Left ventricle myocardium inferior (tissue), 1 donor: Measurements from ENCODE around the gene ARMH4. TPM values are rescaled to one million over a fixed set of nuclear protein-coding genes. Genes with fewer than 3 reads are reported as not detected.

Experiments used
- DNase-seq: peaks from one replicate; pipeline ENCODE4 v3.0.0-alpha.2; 2020
- H3K27ac ChIP-seq: fragments of 200-600 bp; replicated peaks from 2 replicates; pipeline ENCODE4 v1.8.0; 2021
- H3K27me3 ChIP-seq: fragments of 200-600 bp; 2 replicates; pipeline ENCODE4 v1.8.0; 2021; ENCODE audit warnings: low read depth
- H3K36me3 ChIP-seq: fragments of 200-600 bp; 2 replicates; pipeline ENCODE4 v1.8.0; 2021
- H3K4me1 ChIP-seq: fragments of 200-600 bp; 2 replicates; pipeline ENCODE4 v1.8.0; 2021
- H3K4me3 ChIP-seq: fragments of 200-600 bp; 2 replicates; pipeline ENCODE4 v1.8.0; 2021; ENCODE audit warnings: mild to moderate bottlenecking, moderate library complexity
- H3K9me3 ChIP-seq: fragments of 200-600 bp; replicated peaks from 2 replicates; pipeline ENCODE4 v1.8.0; 2021
- CTCF ChIP-seq: fragments of 200-600 bp; IDR thresholded peaks from 2 replicates; pipeline ENCODE4 v1.8.0; 2021; ENCODE audit warnings: antibody characterized with exemption, mild to moderate bottlenecking, borderline replicate concordance
- intact Hi-C: fragments of 100-400 bp; cut with micrococcal nuclease; formaldehyde crosslinking; loops from one replicate; pipeline ENCODE4 v1.11.0; 2022
- total RNA-seq: library from RNA; stranded (reverse); fragmentation: NEBNext Ultra II Directional; extraction: Animal tissue kit (Norgen Biotek cat#: 25700); gene quantifications from one replicate; pipeline ENCODE4 v1.2.1, GENCODE V29; 2021
- donor health status: DM: no; HTN: yes; CAD: no; lungs with severe emphysema.

Gene ARMH4
- total RNA-seq, 1 donor from 2014 or later: 7.3 TPM

GRCh38 chr14:58002618-58003017 lies 149.4 kb downstream of the ARMH4 start:
- DNase-seq: no peak
- Histone ChIP-seq H3K27ac (no peak overlapping the region), H3K4me3 (no peak overlapping the region), H3K27me3 (no peaks in the 10 kb centered on the region), H3K36me3 (peaks cover 6% of the 10 kb centered on the region), H3K9me3 (no peaks in the 10 kb centered on the region), H3K4me1 (no peaks in the 10 kb centered on the region)
- intact Hi-C loops: no loop called here
- no peak for TF ChIP-seq CTCF

GRCh38 chr14:57999979-58000378 lies 152.0 kb downstream of the ARMH4 start:
- TF ChIP-seq CTCF: no peak

DNA sequence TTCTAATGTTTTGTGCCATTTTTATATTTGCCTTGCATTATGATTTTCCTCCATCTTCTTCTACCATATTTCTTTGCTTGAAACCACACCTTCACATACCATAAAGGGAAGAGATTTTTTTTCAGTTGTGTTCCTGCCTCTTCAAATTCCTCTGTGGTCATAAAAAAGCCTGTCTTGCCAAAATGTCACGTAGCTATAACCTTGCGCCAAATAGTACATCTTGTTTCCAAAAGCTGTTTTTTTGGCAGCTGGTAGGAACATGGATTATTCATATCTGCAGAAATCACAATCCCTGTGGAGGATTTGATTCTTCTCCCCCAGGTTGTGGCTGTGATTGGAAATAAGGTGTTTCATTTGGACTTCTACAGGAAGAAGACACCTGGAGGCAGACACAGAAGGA lies 152.5 kb downstream of the ARMH4 start:
- H3K27me3 ChIP-seq: no peaks in the 10 kb centered on the region
- no peaks in the 10 kb centered on the region for H3K9me3 ChIP-seq
- H3K36me3 ChIP-seq: peaks cover 4% of the 10 kb centered on the region
- no peak for DNase-seq
- no peak overlapping the region for H3K27ac ChIP-seq
- TF ChIP-seq CTCF: no peak
- intact Hi-C loops: no loop called here
- no peaks in the 10 kb centered on the region for H3K4me1 ChIP-seq
- no peak overlapping the region for H3K4me3 ChIP-seq

More at GRCh38 chr14:57999979-58000378, 152.0 kb downstream of the ARMH4 start:
- DNase-seq: no peak
- Histone ChIP-seq H3K4me3 (no peak overlapping the region), H3K36me3 (peaks cover 6% of the 10 kb centered on the region), H3K27ac (no peak overlapping the region), H3K9me3 (no peaks in the 10 kb centered on the region), H3K4me1 (no peaks in the 10 kb centered on the region), H3K27me3 (no peaks in the 10 kb centered on the region)
- intact Hi-C loops: no loop called here

GRCh38 chr14:57998766-57999165 lies 153.2 kb downstream of the ARMH4 start:
- Histone ChIP-seq H3K36me3 (no peaks in the 10 kb centered on the region), H3K27ac (no peak overlapping the region), H3K4me1 (no peaks in the 10 kb centered on the region), H3K4me3 (no peak overlapping the region), H3K27me3 (no peaks in the 10 kb centered on the region), H3K9me3 (no peaks in the 10 kb centered on the region)
- intact Hi-C loops: no loop called here
- DNase-seq: no peak
- TF ChIP-seq CTCF: no peak

DNA sequence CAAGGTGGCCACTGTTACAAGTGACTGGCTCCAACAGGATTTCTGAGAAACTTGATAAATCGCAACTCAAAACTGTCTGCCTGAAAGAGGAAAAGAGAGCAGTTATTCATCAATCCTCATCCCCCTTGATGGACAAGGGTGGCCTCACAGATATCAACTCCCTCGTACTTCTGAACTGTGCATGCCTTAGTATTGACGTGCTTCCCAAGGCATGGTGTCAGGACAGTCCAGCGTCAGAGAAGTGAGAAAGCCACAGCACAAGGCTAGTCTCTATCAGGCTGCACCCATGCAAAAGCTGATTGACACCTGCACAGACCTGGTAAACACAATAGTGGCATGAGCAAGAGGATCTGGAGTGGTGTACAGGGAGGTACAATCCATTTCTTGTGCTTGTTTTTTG lies 160.7 kb downstream of the ARMH4 start:
- Histone ChIP-seq H3K9me3 (no peaks in the 10 kb centered on the region), H3K36me3 (no peaks in the 10 kb centered on the region), H3K27ac (no peak overlapping the region), H3K4me3 (no peak overlapping the region), H3K27me3 (peaks cover 6% of the 10 kb centered on the region), H3K4me1 (no peaks in the 10 kb centered on the region)
- intact Hi-C loops: no loop called here
- TF ChIP-seq CTCF: no peak
- no peak for DNase-seq

DNA sequence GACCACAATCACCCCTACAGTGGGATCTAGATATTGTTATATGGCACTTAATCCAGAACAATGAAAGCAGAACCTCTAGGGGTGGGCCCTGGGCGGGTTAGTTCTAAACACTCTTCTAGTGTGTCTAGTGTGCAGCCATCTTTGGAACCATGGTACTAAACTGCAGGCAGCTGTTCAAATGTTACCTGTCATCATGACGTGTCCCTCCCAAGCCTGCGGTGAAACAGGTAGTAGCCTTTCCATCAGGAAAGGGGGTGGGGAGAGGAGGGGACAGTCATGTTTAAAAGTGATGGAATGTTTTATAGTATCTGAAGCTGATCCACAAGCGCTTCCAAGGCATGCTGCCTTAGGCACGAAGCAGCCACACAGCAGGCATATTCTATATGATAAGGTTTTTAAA lies 163.6 kb downstream of the ARMH4 start:
- no peak overlapping the region for H3K4me3 ChIP-seq
- H3K36me3 ChIP-seq: no peaks in the 10 kb centered on the region
- H3K27me3 ChIP-seq: peaks cover 6% of the 10 kb centered on the region
- no peaks in the 10 kb centered on the region for H3K9me3 ChIP-seq
- intact Hi-C loops: no loop called here
- H3K27ac ChIP-seq: no peak overlapping the region
- no peak for TF ChIP-seq CTCF
- DNase-seq: no peak
- no peaks in the 10 kb centered on the region for H3K4me1 ChIP-seq
